K562 (cell line): ENCODE results near the gene ESPN. TPM values are rescaled to one million over a fixed set of nuclear protein-coding genes. Genes with fewer than 3 reads are reported as not detected.

Experiments
- CBX5 ChIP-seq: IDR thresholded peaks from 2 replicates; pipeline ENCODE4 v1.6.1; 2014; ENCODE audit warnings: low read depth, borderline replicate concordance
- CEBPZ ChIP-seq: fragments of 150-350 bp; IDR thresholded peaks from 2 replicates; pipeline ENCODE4 v1.6.1; 2014; ENCODE audit warnings: low read depth, mild to moderate bottlenecking, low read length, borderline replicate concordance
- HMGXB4 ChIP-seq: sonication (generic); formaldehyde crosslinking; IDR thresholded peaks from 2 replicates; pipeline ENCODE4 v1.8.1; 2023; ENCODE audit warnings: mild to moderate bottlenecking, missing genetic modification reagents
- IRF9 ChIP-seq: fragments of 450-650 bp; IDR thresholded peaks from 2 replicates; pipeline ENCODE4 v1.6.1; 2016; ENCODE audit warnings: missing biosample characterization, missing genetic modification characterization
- JUND ChIP-seq, 2 experiments: IDR thresholded peaks; 2 replicates in 1 of 2; 3 replicates in 1 of 2; pipeline ENCODE4 v1.6.1; 2011; ENCODE audit warnings: borderline replicate concordance in 2 of 2, low read depth in 2 of 2, low read length in 2 of 2, improper control_type of control experiment in 1 of 2, missing biosample characterization in 1 of 2, missing genetic modification characterization in 1 of 2, missing genetic modification reagents in 1 of 2
- MLLT1 ChIP-seq, 2 experiments: fragments of 450-650 bp; IDR thresholded peaks; 2 replicates each; pipeline ENCODE4 v1.6.1; 2016
- SAFB ChIP-seq: fragments of 200-400 bp; formaldehyde crosslinking; IDR thresholded peaks from 2 replicates; pipeline ENCODE4 v1.6.1; 2017; ENCODE audit warnings: low read depth, low read length, borderline replicate concordance
- SMC3 ChIP-seq: conservative IDR thresholded peaks from 2 replicates; pipeline ENCODE4 v1.6.1; 2011; ENCODE audit warnings: low read depth, low read length, improper control_type of control experiment; ENCODE audit not compliant: insufficient read depth
- TRIM25 ChIP-seq: fragments of 450-650 bp; IDR thresholded peaks from 2 replicates; pipeline ENCODE4 v1.7.0; 2016; ENCODE audit warnings: borderline replicate concordance
- ZNF133 ChIP-seq: fragments of 250-450 bp; sonication (Bioruptor Pico); IDR thresholded peaks from 2 replicates; pipeline ENCODE4 v1.4.0; 2020; ENCODE audit warnings: mild to moderate bottlenecking
- ZNF274 ChIP-seq: IDR thresholded peaks from 2 replicates; pipeline ENCODE4 v1.6.1; 2011; ENCODE audit warnings: low read depth, mild to moderate bottlenecking, low read length, moderate library complexity, borderline replicate concordance
- ZNF695 ChIP-seq: fragments of 450-650 bp; formaldehyde crosslinking; IDR thresholded peaks from 2 replicates; pipeline ENCODE4 v1.4.0; 2020; ENCODE audit warnings: mild to moderate bottlenecking, moderate library complexity
- polyA plus RNA-seq, 8 experiments: library from polyadenylated mRNA; depleted of rRNA in 4 of 8; stranded (reverse) in 5 of 8; unstranded in 3 of 8; fragments of >200 nt; fragmentation: Nextera tagmentation in 2 of 8; fragmentation: Illumina TruSeq in 1 of 8; extraction: Ambion mirVana in 2 of 8; extraction: Trizol in 1 of 8; gene quantifications; 2 replicates each; pipeline versions ENCODE4 v1.2.1 to v1.2.3, GENCODE V29; 2011 to 2014; ENCODE audit warnings: inconsistent platforms in 1 of 8, missing spikeins in 1 of 8
- total RNA-seq, 7 experiments: library from RNA; depleted of rRNA in 6 of 7; stranded (reverse); fragments of >200 nt in 6 of 7; fragmentation: Illumina TruSeq in 2 of 7; extraction: Trizol in 2 of 7; gene quantifications; 2 replicates each; pipeline versions ENCODE4 v1.2.1 to v1.2.3, GENCODE V29; 2011 to 2021; ENCODE audit warnings: low replicate concordance in 1 of 7

ESPN gene
- total and polyA plus RNA-seq, 9 of the 15 experiments (the other 6 are each of a cell fraction or from before 2014, with no cell fraction given): 0.07 to 1.2 (median 0.45) TPM; not detected in 3

- TF ChIP-seq SMC3 (peak; percentile 89), MLLT1 (IDR thresholded peaks at IDR 0.05) (no peak), HMGXB4 (no peak), ZNF274 (no peak), TRIM25 (no peak), CBX5 (no peak), CEBPZ (no peak), ZNF695 (CRISPR knock-in tag) (no peak), JUND (IDR thresholded peaks at IDR 0.05; ENCODE audit: borderline replicate concordance, low read depth, low read length) (0 out of 2 replicates have a peak, but pooled peaks have one; percentile 41), JUND (tag; IDR thresholded peaks at IDR 0.05; ENCODE audit: borderline replicate concordance, low read depth, low read length) (no peak; the same call in 2 of the 3 replicates), SAFB (peak; percentile 32; the same call in 1 of the 2 replicates), IRF9 (no peak), ZNF133 (CRISPR knock-in tag) (no peak)
Observed at GRCh38 chr1:6486433-6487011, 61.9 kb downstream of the ESPN start (continued).
